CD4-positive, alpha-beta T cell treated with Interleukin-10 for 1 hour (primary cell): Measurements from ENCODE around the gene MBD3L1.
A peak's percentile ranks its signal among the peaks of the same experiment; 100 is the strongest.

Source experiments
- DNase-seq: peaks from one replicate; pipeline ENCODE4 v3.0.0-alpha.2; 2020

Gene MBD3L1

GRCh38 chr19:8832132-8833021, at the start of gene MBD3L1, which contains the start of gene ZNF558:
Gene MBD3L1 (plus strand): TSS chr19:8832377. CDS start chr19:8842679, 10,302 bp downstream.
Gene ZNF558 (minus strand): TSS chr19:8832304. CDS start chr19:8822659, 9,645 bp downstream.
- peak; percentile 100 for DNase-seq

GRCh38 chr19:8794823-8795222, 37.4 kb upstream of the MBD3L1 start:
- no peak for DNase-seq

DNA sequence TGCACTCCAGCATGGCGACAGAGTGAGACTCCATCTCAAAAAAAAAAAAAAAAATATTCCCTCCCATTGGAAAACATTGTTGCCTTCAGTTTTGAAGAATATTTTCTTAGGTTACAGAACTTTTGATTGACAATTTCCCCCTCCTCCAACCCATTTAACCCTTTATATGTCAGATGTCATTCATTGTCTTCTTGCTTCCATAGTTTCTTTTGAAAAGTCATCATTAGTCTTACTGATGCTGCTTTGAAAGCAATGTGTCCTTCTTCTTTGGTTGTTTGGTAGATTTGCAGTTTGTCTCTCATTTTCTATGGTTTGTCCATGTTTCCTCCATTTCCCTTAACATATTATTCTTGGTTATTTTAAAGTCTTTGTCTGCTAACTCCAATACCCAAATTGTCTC, 25.5 kb upstream of the MBD3L1 start:
- no peak for DNase-seq

- DNase-seq: no peak
Measured at GRCh38 chr19:8811315-8812172, 20.6 kb upstream of the MBD3L1 start.

GRCh38 chr19:8814176-8814575, 18.0 kb upstream of the MBD3L1 start:
- DNase-seq: no peak

DNA sequence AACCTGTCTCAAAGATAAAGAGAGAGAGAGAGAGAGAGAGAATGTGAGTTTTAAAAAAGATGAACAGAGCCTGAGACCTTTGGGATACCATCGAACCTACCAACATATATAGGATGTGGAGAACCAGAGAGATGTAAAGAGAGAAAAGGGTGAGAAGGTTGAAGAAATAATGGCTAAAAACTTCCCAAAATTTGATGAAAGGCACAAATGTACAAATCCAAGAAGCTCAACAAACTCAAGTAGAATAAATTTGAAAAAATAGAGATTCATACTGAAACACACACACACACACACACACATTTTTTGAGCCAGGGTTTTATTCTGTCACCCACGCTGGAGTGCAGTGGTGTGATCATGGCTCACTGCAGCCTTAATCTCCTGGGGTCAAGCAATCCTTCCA, 16.4 kb upstream of the MBD3L1 start:
- no peak for DNase-seq

DNA sequence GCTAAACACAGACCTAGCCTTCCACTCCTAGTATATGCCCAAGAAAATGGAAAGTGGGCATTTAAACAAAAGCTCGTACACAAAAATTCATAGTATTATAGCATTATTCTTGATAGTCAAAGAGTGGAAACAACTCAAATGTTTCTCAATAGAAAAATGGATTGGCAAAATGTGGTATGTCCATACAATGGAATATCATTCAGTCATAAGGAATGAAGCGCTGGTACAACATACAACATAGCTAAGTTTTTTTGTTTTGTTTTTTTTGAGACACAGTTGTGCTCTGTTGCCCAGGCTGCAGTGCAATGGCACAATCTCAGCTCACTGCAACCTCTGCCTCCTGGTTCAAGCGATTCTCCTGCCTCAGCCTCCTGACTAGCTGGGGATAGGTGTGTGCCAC, 11.9 kb upstream of the MBD3L1 start:
- no peak for DNase-seq

- DNase-seq: no peak
Measured at GRCh38 chr19:8821748-8822241, 10.4 kb upstream of the MBD3L1 start.

- no peak for DNase-seq
Measured at GRCh38 chr19:8826371-8826770, 5.8 kb upstream of the MBD3L1 start.

DNA sequence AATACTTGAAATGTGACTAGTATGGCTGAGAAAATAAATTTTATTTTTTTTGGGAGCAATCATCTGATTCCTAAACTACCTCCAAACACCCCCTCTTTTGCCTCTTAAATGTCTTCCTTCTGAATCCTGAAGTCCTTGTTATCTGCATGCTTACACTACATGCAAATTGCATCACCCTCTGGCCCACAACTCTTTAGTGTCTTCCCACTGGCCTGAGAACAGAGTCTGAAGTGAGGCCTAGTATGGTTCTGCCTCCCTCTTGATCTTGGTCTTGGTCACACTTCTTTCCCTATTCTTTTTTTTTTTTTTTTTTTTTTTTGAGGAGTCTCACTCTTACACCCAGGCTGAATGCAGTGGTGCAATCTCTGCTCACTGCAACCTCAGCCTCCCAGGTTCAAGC, 4.9 kb upstream of the MBD3L1 start:
- DNase-seq: no peak

DNA sequence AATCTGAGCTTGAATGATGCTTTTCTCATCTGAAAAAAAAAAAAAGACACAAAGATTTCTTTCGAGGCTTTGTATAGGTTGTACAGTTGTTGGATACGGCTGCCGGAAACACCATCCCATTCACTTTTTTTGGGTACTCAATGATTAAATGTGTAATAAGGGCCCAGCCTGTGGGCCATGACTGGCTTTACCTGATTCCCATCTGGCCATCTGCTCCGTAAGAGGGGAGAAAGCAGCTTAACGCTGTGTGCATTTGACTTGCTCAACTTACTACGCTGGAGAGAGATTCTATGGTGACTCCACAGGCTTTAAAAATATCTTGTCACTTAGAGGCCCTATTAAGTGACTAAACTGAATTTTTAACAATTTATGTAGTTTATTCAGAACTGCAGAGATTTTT, 804 bp upstream of the MBD3L1 start:
- no peak for DNase-seq

DNA sequence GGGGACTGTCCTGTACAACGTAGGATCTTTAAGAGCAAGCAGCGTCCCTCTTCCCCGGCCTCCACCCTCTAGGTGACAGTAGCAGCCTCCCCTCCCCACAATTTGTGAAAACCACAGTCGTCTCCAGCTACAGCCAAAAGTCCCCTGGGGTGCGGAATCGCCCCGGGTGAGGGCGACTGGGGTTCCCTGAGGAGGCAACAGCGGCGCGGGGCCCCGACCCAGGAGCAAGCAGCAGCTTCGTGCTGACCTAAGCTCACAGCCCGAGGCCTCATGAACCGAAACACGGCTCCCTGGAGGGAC, 395 bp upstream of the MBD3L1 start:
- DNase-seq: no peak

DNA sequence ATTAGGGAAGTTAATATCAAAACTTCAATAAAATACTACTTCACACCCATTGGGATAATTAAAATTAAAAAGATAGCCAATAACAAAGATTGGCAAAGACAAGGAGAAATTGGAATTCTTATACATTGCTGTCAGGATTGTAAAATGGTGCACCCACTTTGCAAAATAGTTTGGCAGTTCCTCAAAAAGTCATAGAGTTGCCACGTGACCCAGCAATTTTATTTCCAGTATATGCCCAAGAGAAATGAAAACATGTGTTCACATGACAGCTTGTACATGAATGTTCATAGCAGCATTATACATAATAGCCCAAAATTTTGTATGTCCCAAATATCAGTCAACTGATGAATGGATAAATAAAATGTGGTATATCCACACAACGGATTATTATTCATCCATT, 3.3 kb downstream of the MBD3L1 start:
- DNase-seq: no peak

- no peak for DNase-seq
Measured at GRCh38 chr19:8835877-8836276, 3.7 kb downstream of the MBD3L1 start.

- no peak for DNase-seq
Measured at GRCh38 chr19:8840708-8841107, 8.5 kb downstream of the MBD3L1 start.

DNA sequence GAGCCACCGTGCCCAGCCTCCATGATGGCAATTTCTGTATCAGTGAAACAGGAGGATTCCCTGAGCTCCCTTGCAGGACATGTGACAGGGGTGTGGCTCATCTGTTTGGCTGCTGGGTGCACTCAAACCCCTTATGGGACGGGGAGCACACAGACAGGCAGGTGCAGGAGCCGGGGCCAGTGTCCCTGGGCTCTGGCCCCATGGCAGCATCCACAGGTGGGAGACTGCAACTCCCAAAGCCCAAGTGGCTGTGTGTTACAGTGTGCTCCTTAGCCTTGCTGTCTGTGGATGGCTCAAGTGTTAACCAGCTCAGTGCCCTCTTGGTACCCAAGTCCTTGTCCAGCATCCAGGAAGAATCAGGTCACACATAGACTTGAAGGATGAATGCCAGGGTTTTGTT, 14.6 kb downstream of the MBD3L1 start:
- DNase-seq: no peak

GRCh38 chr19:8849232-8849631, 17.1 kb downstream of the MBD3L1 start:
- no peak for DNase-seq

GRCh38 chr19:8850488-8850887, 18.3 kb downstream of the MBD3L1 start:
- DNase-seq: no peak

DNA sequence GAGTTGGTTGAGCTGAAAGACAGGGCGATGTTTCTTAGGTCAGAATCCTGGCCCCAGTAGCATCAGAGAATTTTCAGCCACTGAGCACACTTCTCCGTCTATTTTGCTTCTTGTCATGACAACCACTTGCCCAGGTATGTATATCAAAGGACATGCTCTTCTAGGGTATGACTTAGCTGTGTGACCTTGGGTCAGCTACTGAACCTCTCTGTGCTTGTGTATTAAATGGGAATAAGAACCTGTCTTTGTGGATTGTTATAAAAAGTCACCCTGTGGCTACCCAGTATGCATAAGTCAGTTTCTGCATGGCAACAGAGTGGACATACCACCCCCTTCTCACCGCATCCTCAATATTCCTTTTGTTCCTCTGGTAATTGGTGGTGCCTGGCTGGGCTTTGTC, 26.1 kb downstream of the MBD3L1 start:
- DNase-seq: no peak

DNA sequence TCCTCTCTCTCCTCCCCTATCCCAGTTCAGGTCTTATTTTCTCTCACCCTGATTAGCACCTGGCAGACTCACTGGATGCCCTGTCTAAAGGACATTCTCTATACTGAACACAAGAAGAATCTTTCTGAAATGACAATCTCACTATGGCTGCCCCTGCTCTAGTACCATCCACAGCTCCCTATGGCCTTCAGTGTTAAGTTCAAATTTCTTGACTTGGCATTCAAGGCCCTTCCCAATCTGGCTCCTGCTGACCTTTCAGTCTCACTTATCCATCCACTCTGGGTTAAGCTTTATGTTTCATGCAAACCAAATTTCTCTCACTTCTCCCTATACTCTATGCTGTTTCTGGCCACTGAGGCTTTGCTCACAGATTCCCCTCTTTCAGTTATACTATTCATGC, 34.2 kb downstream of the MBD3L1 start:
- no peak for DNase-seq

DNA sequence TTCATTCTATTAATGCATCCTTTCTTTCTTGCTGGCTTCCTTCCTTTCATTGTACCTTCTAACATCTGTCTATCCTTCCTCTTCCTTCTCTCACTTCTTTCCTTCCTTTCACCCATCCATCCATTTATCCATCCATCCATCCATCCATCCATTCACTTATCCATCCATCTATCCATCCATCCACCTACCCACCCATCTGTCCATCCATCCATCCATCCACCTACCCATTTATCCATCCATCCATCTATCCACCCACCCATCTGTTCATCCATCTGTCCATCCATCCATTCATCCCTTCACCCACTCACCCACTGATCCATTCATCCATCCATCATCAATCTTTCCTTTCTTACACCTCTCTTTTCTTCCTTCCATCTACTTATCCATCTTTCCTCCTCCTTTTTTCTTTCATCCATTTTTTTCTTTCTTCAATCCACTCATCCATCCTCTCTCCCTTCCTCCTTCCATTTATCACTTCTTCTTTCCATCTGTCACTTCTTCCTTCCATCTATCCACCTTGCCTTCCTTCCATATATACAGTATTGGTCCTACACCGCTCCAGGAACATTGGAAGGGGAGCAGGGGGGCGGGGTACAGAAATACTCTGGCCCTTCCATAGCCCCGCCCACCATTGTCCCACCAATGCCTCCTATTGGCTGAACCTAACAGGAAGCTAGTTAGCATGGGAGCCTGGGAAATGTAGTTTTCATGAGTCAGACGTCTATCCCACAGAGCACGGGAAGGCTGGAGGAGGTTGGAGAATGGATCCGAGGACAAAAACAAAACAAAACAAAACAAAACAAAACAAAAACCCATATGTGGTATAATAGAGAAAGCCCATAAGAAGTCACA, 45.9 kb downstream of the MBD3L1 start:
- no peak for DNase-seq

DNA sequence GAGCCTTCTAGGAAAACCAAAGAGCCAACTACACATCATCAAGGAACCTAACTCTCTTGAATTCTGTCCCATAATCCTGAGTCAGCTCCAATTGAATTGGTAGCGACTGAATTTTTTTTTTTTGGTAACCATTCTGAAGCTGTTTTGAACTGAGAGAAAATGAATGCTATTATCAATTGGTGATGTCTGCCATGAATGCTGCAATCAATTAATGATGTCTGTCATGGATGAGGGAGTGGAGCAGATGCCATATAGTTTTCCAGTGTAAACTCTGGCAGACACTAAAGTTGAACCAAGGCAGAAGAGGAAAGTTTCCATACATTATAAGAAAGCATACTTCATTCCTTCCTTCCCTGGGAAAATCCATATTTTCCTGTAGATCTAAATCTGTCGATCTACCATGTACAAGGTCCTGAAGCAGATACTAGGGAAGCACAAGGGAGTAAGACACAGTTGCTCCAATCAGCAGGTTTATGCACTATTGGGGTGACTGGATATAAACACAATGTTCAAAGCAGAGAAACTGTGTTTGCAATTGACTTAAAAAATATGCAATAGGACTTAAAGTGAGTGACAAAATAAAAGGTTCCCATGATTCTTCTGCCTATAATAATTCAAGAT, 48.8 kb downstream of the MBD3L1 start:
- no peak for DNase-seq

GRCh38 chr19:8881512-8881911, 49.3 kb downstream of the MBD3L1 start:
- DNase-seq: no peak
